ENCODE data around the gene CENPM.

CENPM gene, protein sequence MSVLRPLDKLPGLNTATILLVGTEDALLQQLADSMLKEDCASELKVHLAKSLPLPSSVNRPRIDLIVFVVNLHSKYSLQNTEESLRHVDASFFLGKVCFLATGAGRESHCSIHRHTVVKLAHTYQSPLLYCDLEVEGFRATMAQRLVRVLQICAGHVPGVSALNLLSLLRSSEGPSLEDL

DNA sequence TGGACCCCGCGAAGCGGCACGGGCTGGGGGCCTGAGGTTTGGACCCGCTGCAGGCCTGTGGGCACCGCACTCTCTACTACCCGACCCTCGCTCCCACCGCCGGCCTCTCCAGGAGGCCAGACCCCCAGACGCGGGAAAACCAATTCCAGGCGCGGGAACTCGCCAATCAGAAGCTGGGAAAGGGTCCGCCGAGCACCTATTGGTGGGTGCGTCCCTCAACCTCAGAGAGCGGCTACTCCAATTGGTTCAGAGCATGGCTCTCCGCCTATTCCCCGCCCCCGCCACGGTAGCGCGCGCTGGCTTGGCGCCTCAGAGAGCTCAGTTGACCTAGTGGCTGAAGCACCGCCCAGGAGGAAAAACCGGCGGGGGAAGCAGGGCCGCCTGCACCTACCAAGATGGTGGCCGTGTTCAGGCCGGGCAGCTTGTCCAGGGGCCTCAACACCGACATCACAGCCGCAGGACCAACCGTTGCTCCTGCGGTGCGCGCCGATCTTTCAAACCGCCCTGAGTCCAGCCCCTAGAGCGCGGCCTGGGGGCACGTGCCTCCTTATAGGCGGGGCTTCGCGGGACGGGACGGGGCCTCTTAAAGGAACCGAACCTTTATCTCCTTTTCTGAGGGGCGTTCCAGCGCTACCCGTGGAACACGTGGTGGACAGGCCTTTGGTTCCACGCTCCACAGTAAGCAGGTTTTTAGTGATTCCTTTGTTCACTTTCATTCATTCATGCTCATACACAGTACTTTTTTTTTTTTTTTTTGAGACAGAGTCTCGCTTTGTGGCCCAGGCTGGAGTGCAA lies at the start of gene CENPM:
TSS of gene CENPM (minus strand) at position 524 of the 795 bp plus-strand sequence. CDS start at position 448, 76 bp downstream.
- DNase-seq, result peak; percentile 88

- no peak for DNase-seq
Measured at GRCh38 chr22:41995211-41995610, 48.3 kb upstream of the CENPM start.

DNA sequence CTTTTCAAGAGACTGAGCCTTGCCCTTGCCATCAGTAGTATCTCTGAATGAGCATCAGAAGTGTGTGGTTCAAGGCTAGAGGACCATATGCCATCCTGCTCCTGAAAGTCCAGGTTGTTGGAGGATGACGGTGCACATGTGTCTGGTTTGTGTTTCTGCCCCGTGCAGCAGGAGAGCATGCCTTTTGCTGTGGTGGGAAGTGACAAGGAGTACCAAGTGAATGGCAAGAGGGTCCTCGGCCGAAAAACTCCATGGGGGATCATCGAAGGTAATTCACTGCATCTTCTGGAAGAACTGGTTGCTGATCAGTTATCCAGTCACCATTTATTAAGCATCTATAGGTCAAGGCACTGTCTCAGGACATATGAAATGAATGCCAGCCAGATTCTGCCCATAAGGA lies 45.5 kb upstream of the CENPM start:
- no peak for DNase-seq

GRCh38 chr22:41991111-41991510 lies 44.2 kb upstream of the CENPM start:
- no peak for DNase-seq

DNA sequence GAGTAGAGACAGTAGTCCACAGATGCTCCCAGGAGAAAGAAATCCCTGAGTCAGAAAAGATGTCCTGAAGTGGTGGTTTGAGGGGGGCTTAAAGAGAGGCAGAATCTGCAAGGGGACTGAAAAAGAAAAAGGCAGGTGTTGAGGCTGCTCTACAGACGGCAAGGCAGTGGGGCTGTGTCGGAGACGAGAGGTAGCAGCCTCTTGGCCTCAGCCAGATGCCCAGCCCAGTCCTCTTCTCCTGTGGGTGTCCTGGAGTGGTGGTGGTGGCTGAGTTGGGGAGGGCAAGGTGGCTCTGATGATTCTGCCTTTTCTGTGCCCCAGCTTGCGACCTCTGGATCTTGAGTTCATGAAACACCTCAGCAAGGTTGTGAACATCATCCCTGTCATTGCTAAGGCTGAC lies 42.3 kb upstream of the CENPM start:
- no peak for DNase-seq

- no peak for DNase-seq
Measured at GRCh38 chr22:41987276-41987675, 40.3 kb upstream of the CENPM start.

- no peak for DNase-seq
Measured at GRCh38 chr22:41983513-41984405, 36.8 kb upstream of the CENPM start.

DNA sequence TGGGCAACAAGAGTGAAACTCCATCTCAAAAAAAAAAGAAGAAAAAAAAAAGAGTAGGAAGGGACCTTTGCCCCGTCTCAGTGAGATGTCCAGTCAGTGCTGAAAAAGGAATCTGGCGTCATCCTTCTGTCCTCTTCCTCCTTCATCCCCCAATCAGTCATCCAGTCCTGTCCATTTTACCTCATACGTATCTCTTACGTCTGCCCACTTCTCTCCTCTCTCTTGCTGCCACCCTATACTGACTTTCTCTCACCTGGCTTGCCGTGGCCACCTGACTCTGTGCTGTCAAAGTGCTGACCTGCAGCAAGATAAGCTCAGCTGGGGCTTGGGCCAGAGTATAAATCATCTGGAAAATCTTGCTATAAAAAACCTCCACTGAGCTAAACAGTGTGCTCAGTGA lies 35.9 kb upstream of the CENPM start:
- no peak for DNase-seq

- no peak for DNase-seq
Measured at GRCh38 chr22:41979423-41980250, 32.7 kb upstream of the CENPM start.

DNA sequence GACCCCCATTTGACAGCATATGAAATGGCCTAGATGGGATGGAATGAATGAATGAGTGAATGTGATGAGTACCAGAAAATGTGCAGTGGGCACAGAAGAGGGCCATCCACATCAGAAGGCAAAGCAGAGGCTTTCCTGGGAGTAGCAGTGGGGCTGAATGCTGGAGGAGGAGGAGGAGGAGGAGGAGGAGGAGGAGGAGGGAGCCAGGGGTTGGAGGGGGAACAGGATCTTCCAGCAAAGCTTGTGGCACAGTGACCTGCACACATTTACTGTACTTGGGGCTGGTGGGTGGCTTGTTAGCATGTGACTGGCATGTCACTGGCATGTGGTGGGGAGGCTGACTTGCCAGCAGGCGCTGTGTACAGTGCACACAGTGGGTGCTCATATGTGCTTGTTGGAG lies 31.8 kb upstream of the CENPM start:
- DNase-seq, result no peak

- DNase-seq, result peak; percentile 34
Measured at GRCh38 chr22:41976961-41977566, 30.1 kb upstream of the CENPM start.

DNA sequence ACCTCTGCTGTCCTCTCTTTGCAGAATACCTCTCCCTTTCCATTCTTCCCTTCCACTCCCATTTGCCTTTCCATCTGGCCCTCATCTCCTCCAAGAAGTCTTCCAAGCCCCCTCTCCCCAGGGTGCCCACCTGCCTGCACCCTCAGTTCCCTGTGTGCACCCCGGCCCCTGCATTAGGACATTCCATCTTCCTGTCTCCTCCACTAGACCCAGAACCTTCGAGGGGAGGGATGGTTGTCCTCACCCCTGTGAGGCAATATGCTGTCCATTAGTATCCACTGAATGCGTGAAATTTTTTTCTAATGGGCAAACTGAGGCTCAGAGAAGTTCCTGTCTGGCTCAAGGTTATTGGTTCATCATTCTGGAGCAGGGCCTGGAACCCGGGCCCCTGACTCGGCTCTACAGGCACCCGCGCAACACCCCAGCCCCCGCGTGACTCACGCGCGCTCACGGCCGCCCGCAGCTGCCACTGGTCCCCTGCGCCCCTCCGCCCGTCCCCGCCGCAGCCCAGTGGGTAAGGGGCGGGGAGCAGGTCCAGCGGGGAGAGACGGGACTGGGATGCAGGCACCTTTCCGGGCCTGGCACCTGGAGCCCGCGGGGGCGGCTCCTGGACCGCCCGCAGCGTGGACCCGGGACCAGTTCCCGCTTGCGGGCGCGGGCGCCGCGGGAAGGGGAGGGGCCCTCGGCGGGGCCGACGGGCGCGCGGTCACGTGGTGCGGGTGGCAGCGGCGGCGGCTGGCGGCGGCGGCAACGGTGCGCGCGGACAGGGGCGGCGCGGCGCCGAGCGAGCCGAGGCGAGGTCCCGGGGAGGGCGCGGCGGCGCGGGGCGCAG lies 29.3 kb upstream of the CENPM start:
- peak; percentile 65 for DNase-seq

DNA sequence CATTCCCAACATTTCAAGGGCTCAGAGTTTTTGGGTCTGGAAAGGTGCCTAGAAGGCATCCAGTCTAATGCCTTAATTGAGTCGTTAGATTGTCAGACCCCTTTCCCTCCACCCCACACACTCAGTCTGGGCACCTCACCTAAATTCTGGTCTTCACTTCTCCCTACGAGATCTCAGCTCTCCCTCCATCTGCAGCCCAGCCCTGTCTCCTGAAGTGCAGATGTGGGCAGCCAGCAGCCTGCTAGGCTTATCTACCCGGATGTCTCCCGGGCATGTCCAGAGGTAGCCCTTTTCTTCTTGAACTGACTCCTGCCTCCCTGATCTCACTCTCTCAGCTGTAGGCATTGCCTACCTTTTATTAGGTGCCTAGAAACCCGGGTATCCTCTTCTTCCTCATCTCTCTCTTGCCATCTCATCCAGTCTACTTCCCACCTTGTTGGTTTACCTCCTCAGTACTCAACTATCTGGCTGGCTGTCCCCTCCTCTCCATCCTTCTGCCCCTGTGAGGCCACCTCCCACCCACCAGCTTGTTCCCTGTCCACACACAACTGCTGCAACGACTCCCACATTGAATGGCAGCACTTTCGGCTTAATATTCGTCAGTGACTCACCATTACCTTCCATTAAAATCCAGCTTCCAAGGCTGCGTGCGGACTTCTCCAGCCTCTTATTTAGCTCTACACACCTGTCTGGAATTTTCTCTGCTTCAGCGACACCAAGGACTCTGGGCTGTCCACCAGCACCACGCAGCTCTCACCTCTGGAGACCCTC lies 28.5 kb upstream of the CENPM start:
- DNase-seq, result no peak

- no peak for DNase-seq
Measured at GRCh38 chr22:41974691-41975290, 27.8 kb upstream of the CENPM start.

- DNase-seq, result no peak
Measured at GRCh38 chr22:41971431-41971830, 24.5 kb upstream of the CENPM start.

- DNase-seq, result no peak
Measured at GRCh38 chr22:41970601-41971000, 23.6 kb upstream of the CENPM start.

DNA sequence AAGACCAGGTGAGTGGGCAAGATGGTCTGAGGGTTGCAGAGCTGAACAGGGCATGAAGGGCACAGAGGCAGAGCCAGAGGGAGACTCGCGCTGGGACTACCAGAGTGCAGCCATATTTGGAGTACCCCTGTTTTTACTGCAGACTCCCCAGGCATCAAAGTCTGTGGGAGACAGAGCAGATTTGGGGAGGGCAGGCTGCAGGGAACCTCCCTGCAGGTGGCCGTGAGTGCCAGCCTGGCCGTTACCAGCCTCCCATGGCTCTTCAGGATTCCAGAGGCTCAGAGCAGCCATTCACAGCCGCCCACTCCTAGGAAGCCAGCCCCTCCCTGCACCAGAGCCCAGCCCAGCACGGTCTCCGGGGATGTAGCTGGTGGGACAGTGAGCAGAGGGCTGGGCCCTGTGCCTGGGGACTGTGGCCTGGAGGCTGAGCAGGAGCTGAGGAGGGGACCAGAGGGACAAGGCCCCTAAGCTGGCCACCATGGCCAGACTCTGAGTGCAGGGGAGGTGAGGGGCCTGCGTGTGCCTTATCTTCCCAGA lies 22.2 kb upstream of the CENPM start, which contains the start of gene SEPTIN3:
TSS of gene SEPTIN3 (plus strand) at position 334 of the 537 bp plus-strand sequence. CDS start 2,050 bp downstream, outside the sequence.
- DNase-seq, result no peak

DNA sequence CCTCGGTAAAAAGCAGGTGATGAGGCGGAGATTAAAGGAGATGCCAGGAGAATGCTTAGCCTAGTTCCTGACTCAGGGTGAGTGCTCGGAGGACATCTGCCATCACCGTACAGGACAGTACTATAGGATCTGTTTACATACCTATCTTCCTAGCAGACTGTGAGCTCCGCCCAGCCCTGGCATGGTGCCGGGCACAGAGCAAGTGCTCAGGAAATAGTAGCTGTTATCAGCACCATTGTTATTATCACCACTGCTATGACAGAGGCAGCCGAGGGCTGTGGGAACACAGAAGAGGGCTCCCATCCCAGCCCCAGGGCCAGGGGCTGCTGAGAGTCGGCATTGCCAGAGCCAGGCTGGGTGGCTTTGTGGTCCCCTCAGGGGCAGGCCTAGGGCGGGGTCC lies 21.6 kb upstream of the CENPM start:
- DNase-seq, result no peak

GRCh38 chr22:41966607-41967240 lies 19.8 kb upstream of the CENPM start:
- DNase-seq, result peak; percentile 54
